Right cardiac atrium (tissue), 5 donors: ENCODE results near the gene TRAPPC3. TPM values are rescaled to one million over a fixed set of nuclear protein-coding genes. Genes with fewer than 3 reads are reported as not detected.
"Not testable (repeated sequence)": the region's sequence is repeated elsewhere in the genome, so short reads cannot be mapped to it uniquely, and the experiment has no call there.

Source experiments
- ATAC-seq, 2 donors: fragments of 200-7000 bp; cut with Tn5 transposase; one replicate each; pipeline versions ENCODE4 v1.8.0 to v1.9.1; 2020; ENCODE audit warnings: moderate library complexity in 2 of 2, mild to moderate bottlenecking in 1 of 2
- DNase-seq, 3 donors: peaks; one replicate each; pipeline ENCODE4 v3.0.0-alpha.2; 2020
- H3K27ac ChIP-seq: one replicate; pipeline ENCODE4 v1.5.1; 2013; ENCODE audit warnings: mild to moderate bottlenecking, low read length, control low read depth, moderate library complexity
- H3K27me3 ChIP-seq: one replicate; pipeline ENCODE4 v1.6.1; 2013; ENCODE audit not compliant: control insufficient read depth, insufficient read depth
- H3K4me1 ChIP-seq: one replicate; pipeline ENCODE4 v1.6.1; 2013; ENCODE audit warnings: low read length; ENCODE audit not compliant: control insufficient read depth, insufficient read depth
- H3K4me3 ChIP-seq: one replicate; pipeline ENCODE4 v1.5.1; 2013; ENCODE audit warnings: low read length, control low read depth
- H3K9me3 ChIP-seq: one replicate; pipeline ENCODE4 v1.6.1; 2013; ENCODE audit warnings: low read length; ENCODE audit not compliant: control insufficient read depth
- WGBS: extraction: QIAGEN DNeasy Blood & Tissue Kit; methylation state at CpG from one replicate; pipeline ENCODE4 v1.1.7; 2013; 5-methylcytosine and 5-hydroxymethylcytosine counted together
- intact Hi-C, 4 donors: fragments of 100-400 bp; cut with DNase I; formaldehyde crosslinking; loops; one replicate each; pipeline versions ENCODE4 v1.11.0 to v1.14.0; 2022 to 2023
- polyA plus RNA-seq: library from polyadenylated mRNA; stranded (reverse); fragments of 200-250 nt; gene quantifications from one replicate; pipeline ENCODE4 v1.2.3, GENCODE V29; 2013
- total RNA-seq, 4 donors: library from RNA; stranded (reverse); fragmentation: NEBNext Ultra II Directional; extraction: Animal tissue kit (Norgen Biotek cat#: 25700); gene quantifications; one replicate each; pipeline ENCODE4 v1.2.1, GENCODE V29; 2021
- donor health status: healthy with polysubstance abuse.
- donor health status: DM: no; HTN: yes; CAD: no.
- donor health status: DM: no; HTN: no; CAD: no.
- donor health status: DM: no; HTN: yes; CAD: no; lungs with severe emphysema.
- donor health status: DM: yes; HTN: yes; CAD: no.

Gene TRAPPC3
- total and polyA plus RNA-seq, 5 donors = 58.5 to 73.6 (median 65.6) TPM

DNA sequence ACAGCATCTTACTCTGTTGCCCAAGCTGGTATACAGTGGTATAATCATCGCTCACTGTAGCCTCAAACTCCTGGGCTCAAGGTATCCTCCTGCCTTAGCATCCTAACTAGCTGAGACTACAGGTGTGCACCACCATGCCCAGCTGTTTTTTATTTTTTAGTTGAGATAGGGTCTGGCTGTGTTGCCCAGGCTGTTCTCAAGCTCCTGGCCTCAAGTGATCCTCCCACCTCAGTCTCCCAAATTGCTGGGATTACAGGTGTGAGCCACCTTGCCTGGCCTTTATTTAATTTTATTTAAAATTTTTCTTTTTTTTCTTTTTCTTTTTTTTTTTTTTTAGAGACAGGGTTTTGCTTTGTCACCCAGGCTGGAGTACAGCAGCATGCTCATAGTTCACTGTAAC is 15.9 kb upstream of the TRAPPC3 start:
- H3K27ac ChIP-seq = no peak overlapping the region

GRCh38 chr1:36164361-36164760 is 15.1 kb upstream of the TRAPPC3 start:
- WGBS = 84% methylated on average over 2 of the region's 2 CpGs
- DNase-seq (peak in 1 of 3 donors; percentile 3), ATAC-seq (no peak)
- intact Hi-C loops = no loop called here
- Histone ChIP-seq H3K27ac (peak overlapping the region; percentile 72), H3K4me3 (no peak overlapping the region), H3K27me3 (no peaks in the 10 kb centered on the region), H3K4me1 (peaks cover 39% of the 10 kb centered on the region), H3K9me3 (no peaks in the 10 kb centered on the region)

More for the DNA sequence above, 15.9 kb upstream of the TRAPPC3 start:
- H3K4me1 ChIP-seq = peaks cover 31% of the 10 kb centered on the region
- intact Hi-C loops = no loop called here
- H3K27me3 ChIP-seq = no peaks in the 10 kb centered on the region
- H3K9me3 ChIP-seq = no peaks in the 10 kb centered on the region
- 100% methylated on average over 1 of the region's 1 CpG for WGBS
- ATAC-seq = no peak
- no peak overlapping the region for H3K4me3 ChIP-seq
- no peak for DNase-seq

GRCh38 chr1:36163426-36163825 is 14.1 kb upstream of the TRAPPC3 start:
- ATAC-seq = no peak
- intact Hi-C loops = no loop called here
- no peak for DNase-seq
- no peaks in the 10 kb centered on the region for H3K9me3 ChIP-seq
- H3K4me3 ChIP-seq = no peak overlapping the region
- H3K27ac ChIP-seq = no peak overlapping the region
- H3K4me1 ChIP-seq = peaks cover 38% of the 10 kb centered on the region
- no peaks in the 10 kb centered on the region for H3K27me3 ChIP-seq

- DNase-seq = peak in 2 of 3 donors; percentile 41 to 43
- ATAC-seq = peak in 1 of 2 donors; percentile 15
- intact Hi-C loops = no loop called here
- H3K27ac ChIP-seq = peak overlapping the region; percentile 94
- 48% methylated on average over 1 of the region's 1 CpG for whole genome bisulfite sequencing
- no peaks in the 10 kb centered on the region for H3K27me3 ChIP-seq
- H3K9me3 ChIP-seq = no peaks in the 10 kb centered on the region
- H3K4me1 ChIP-seq = peaks cover 40% of the 10 kb centered on the region
- no peak overlapping the region for H3K4me3 ChIP-seq
Observed at GRCh38 chr1:36162680-36163239, 13.5 kb upstream of the TRAPPC3 start.

GRCh38 chr1:36161641-36162531 is 12.6 kb upstream of the TRAPPC3 start:
- 17% methylated on average over 14 of the region's 14 CpGs for WGBS
- DNase-seq = peak in 2 of 3 donors; percentile 56 to 65
- intact Hi-C loops = loop anchor here in 1 of 4 donors (2.0 kb wide), 1 partner anchor 61 kb away; no protein-coding TSS in a partner anchor
- peak; percentile 7 to 13 for ATAC-seq
- no peaks in the 10 kb centered on the region for H3K27me3 ChIP-seq
- H3K4me3 ChIP-seq = peak overlapping the region; percentile 55
- H3K27ac ChIP-seq = peak overlapping the region; percentile 94
- H3K9me3 ChIP-seq = no peaks in the 10 kb centered on the region
- H3K4me1 ChIP-seq = peaks cover 32% of the 10 kb centered on the region

DNA sequence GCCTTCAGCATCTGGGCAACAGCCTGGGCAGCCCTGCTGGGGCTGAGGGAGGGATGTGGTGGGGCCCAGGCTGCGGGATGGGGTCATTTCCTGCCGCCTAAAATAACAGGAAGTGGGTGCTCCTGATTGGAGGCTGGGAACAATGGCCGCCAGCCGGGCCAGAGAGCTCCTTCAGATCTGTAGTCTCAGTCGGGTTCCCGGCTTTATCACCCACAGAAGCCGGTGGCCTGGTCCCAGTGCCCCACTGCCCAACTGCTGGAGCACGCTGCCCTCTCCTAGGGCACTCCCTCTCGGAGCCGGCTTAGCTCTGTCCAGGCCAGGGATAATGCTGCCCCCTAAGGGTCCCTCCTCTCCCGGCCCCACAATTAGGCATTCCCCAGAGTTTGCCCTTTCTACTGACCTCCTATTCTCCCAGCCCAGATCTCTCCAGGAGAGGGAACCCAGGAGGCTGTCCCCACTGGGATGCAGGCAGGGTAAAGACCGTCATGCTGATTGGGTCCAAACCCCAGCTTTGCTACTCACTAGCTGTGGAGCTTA is 11.7 kb upstream of the TRAPPC3 start:
- WGBS = under 1% methylated on average over 12 of the region's 12 CpGs
- Histone ChIP-seq H3K4me1 (peaks cover 29% of the 10 kb centered on the region), H3K9me3 (no peaks in the 10 kb centered on the region), H3K4me3 (peak overlapping the region; percentile 55), H3K27me3 (no peaks in the 10 kb centered on the region), H3K27ac (peak overlapping the region; percentile 94)
- DNase-seq (peak; percentile 77 to 90 (median 86)), ATAC-seq (peak; percentile 54 to 75)
- intact Hi-C loops = loop anchor here in 1 of 4 donors (2.0 kb wide), 1 partner anchor 62 kb away; no protein-coding TSS in a partner anchor

GRCh38 chr1:36160388-36160948 is 11.2 kb upstream of the TRAPPC3 start:
- H3K4me1 ChIP-seq = peaks cover 26% of the 10 kb centered on the region
- no peak for DNase-seq
- no peaks in the 10 kb centered on the region for H3K27me3 ChIP-seq
- WGBS = 27% methylated on average over 4 of the region's 4 CpGs
- no peaks in the 10 kb centered on the region for H3K9me3 ChIP-seq
- peak overlapping the region; percentile 55 for H3K4me3 ChIP-seq
- no peak for ATAC-seq
- intact Hi-C loops = loop anchor here in 1 of 4 donors (2.0 kb wide), 1 partner anchor 62 kb away; no protein-coding TSS in a partner anchor
- H3K27ac ChIP-seq = peak overlapping the region; percentile 94

DNA sequence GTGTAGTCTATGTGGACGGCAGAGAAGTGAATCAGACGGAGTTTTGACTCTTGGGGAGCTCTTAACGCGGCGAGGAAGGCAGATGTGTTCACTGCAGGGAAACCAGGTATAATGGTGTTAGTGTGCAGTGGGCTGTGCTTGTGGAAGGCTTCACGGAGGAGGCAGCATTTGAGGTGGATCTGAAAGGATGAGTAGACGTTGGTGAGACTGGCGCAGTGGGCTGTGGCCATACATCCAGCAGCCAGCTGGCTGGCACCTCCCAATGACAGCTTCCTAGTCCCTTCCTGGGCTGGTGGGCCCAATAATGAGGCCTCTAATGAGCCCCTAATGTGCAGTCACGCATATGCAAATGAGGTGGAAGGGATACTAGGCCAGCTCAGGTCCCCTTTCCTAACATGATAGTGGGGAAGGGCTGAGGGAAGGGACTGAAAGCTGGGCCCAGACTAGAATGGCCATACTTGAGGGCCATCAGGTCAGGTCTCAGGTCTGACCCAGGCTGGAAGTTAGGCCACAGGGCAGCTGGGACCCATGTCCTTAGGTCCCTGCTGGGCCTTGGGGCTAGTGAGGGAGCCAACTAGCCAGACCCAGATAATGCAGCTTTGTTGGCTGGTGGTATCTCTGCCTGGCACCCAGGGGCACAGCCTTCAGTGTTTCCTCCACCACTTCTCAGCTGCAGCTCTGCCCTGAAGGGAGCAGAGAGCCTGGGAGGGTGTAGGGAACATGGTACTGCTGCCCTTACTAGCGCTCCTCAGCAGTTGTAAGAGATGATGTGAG is 10.5 kb upstream of the TRAPPC3 start:
- Histone ChIP-seq H3K4me1 (peaks cover 26% of the 10 kb centered on the region), H3K27me3 (no peaks in the 10 kb centered on the region), H3K9me3 (no peaks in the 10 kb centered on the region), H3K4me3 (no peak overlapping the region), H3K27ac (peak overlapping the region; percentile 94)
- 76% methylated on average over 10 of the region's 10 CpGs for WGBS
- DNase-seq = peak in 2 of 3 donors; percentile 33 to 54
- no peak for ATAC-seq
- intact Hi-C loops = loop anchor here in 2 of 4 donors (2.0 to 10.0 kb wide), 3 partner anchors 63 to 225 kb away; partner anchors contain the start of gene STK40 (in 1 of the 2)

GRCh38 chr1:36158827-36159252 is 9.6 kb upstream of the TRAPPC3 start:
- not testable (repeated sequence) for H3K27ac ChIP-seq, H3K27me3 ChIP-seq, ATAC-seq, H3K4me3 ChIP-seq, H3K9me3 ChIP-seq
- intact Hi-C loops = loop anchor here in 2 of 4 donors (10.0 kb wide), 2 partner anchors 126 to 226 kb away; partner anchors contain the start of gene STK40 (in 1 of the 2)
- 87% methylated on average over 10 of the region's 10 CpGs for WGBS
- peak in 2 of 3 donors; percentile 22 to 33 for DNase-seq
- peaks cover 26% of the 10 kb centered on the region for H3K4me1 ChIP-seq
